Measurements from ENCODE around the gene KDM4C.
"Not testable (repeated sequence)": the region's sequence is repeated elsewhere in the genome, so short reads cannot be mapped to it uniquely, and the experiment has no call there.

Gene KDM4C

GRCh38 chr9:6764011-6764410 lies 6.2 kb downstream of the KDM4C start:
- DNase-seq (ENCODE audit: low read depth), result no peak

DNA sequence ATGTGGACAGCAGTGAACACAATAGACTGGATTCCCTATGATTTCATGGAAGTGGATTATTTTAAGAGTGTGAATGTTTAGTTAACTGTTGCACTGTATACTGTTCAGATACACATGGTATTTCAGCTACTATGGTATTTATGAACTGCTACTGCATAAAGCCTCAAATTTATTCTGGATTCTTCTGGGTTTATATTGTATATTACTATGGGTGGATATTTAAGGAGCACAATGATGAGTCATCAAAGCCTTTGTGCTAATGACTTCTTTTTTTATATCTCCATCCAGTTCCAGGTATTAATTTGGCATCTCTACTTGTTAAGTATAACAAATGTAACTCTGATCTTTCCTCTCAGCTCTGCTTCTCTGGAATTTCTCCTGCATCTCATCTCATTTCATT lies 6.8 kb downstream of the KDM4C start:
- no peak for DNase-seq (ENCODE audit: low read depth)

GRCh38 chr9:6764950-6765349 lies 7.2 kb downstream of the KDM4C start:
- no peak for DNase-seq (ENCODE audit: low read depth)

GRCh38 chr9:6765396-6765795 lies 7.6 kb downstream of the KDM4C start:
- no peak for DNase-seq (ENCODE audit: low read depth)

GRCh38 chr9:6766606-6767005 lies 8.8 kb downstream of the KDM4C start:
- no peak for DNase-seq (ENCODE audit: low read depth)

- DNase-seq (ENCODE audit: low read depth), result not testable (repeated sequence)
Measured at GRCh38 chr9:6768587-6768986, 10.8 kb downstream of the KDM4C start.

DNA sequence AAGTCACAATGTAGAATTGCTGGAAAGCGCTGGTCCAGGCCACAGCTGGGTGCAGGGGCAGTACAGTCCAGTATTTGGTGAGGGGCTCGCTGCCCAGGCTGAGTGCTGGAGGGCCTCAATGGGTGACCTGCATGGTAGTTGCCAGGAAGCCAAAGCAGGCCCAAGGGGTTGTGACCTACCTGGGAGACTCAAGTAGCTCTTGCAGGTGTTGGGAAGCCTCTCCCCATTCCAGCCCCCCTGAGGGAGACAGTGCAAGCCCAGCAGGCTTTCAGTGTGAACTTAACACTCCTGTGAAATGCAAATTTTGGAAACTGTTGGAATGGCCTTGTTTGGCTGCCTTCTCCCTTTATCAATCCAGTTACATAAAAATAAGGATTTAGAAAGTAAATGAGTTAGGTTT lies 13.9 kb downstream of the KDM4C start:
- DNase-seq (ENCODE audit: low read depth), result no peak

DNA sequence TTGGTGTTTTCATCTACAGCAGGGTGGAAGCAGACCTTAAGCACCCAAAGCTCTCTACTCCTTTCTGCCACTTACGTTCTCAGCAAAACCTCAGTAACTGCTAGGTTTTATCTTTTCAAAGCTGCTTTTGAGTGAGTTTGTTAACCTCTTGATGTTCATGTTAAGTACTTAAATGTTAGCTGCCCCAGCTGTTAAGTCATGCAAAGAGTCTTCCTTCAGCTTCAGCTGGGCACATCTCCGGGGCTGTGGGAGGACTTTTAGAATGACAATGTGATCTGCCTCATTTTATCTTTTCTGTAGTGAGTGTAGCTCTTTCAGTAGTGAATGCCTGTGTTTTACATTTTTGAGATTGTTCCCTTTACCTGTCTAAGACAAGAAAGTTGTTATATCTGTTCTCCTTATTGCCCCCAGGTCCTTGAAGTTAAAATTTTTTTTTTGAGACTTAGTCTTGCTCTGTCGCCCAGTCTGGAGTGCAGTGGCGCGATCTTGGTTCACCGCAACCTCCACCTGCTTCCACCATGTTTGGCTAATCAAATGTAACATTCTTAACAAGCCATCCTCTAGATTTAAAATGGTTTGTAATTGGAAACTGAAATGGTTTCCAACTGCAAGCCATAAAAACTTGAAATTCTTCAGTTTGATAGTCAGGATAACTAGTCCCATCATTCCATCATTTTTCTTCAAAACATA lies 19.6 kb downstream of the KDM4C start:
- DNase-seq (ENCODE audit: low read depth), result no peak

DNA sequence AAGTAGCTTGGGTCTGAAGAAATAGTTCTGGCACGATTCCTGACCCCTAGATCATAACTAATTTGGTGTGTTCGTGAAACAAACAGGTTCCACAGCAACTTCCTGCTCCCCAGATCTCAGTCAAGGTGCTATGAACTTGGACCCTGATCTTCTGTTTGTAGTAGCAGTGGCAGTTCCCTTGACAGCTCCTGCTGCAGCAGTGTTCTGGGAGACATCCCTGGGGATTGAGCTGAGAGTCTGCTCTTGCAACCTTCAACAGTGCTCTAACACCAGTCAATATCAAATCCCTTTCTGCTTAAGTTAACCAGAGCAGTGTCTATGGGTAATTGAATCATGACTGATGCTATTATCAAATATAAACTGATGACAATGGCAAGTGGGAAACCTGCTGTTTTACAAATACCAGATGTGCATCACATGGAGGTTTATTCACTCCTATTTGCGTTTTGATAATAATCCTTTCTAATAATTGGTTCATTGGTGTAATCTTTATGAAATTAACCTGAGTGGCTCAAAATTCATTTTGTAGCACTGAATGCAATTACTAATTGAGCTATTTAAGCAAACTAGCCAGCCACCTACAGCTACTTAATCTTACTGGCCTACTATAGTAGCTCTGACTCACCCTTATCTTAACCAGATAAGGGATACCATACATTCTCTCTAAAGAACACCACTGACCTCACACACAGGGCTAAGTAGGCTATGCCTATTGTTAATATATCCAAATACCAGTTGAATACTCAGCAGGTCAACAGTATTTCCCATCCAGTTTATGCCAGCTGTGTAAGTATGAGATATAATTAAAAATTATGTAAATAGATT lies 21.9 kb downstream of the KDM4C start:
- no peak for DNase-seq (ENCODE audit: low read depth)

- DNase-seq (ENCODE audit: low read depth), result no peak
Measured at GRCh38 chr9:6780690-6781089, 22.9 kb downstream of the KDM4C start.

DNA sequence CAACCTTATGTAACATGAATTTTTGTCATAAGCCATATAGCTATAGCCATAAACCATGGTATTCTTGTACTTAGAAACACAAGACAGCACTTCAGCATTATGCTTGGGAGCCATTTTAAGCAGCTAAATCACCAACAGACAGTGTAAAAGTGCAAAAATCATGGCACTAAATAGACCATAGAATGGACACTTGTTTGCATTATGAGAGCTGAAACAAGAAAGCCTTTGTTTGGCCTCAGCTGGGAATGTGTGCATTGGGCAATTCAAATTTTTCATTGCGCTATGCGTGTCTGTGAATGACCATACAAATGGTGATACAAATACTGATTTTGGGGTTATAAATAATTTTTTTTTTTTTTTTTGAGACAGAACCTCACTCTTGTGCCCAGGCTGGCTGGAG lies 23.7 kb downstream of the KDM4C start:
- DNase-seq (ENCODE audit: low read depth), result no peak

- no peak for DNase-seq (ENCODE audit: low read depth)
Measured at GRCh38 chr9:6782345-6782744, 24.6 kb downstream of the KDM4C start.

DNA sequence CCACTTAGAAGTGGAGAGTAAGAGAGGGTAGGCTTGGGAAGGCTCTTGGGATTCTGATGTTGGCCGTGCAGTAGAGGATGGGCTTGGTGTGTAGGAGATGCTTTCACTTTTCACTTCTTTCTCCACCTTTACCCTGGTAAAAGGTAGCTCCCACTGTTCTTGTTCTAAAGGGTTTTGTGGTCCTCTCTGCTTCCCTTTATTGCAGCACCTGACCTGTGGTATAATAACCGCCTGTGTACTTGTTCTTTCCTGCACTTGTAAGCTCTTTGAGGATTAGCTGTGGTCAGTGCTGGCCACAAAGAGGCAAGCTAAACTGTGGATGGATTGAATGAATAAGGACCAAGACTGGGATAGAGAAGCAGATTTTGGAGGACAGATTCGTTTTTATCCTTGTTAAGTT lies 25.2 kb downstream of the KDM4C start:
- DNase-seq (ENCODE audit: low read depth), result no peak

- DNase-seq (ENCODE audit: low read depth), result no peak
Measured at GRCh38 chr9:6783753-6784152, 26.0 kb downstream of the KDM4C start.

GRCh38 chr9:6785682-6786081 lies 27.9 kb downstream of the KDM4C start:
- no peak for DNase-seq (ENCODE audit: low read depth)

DNA sequence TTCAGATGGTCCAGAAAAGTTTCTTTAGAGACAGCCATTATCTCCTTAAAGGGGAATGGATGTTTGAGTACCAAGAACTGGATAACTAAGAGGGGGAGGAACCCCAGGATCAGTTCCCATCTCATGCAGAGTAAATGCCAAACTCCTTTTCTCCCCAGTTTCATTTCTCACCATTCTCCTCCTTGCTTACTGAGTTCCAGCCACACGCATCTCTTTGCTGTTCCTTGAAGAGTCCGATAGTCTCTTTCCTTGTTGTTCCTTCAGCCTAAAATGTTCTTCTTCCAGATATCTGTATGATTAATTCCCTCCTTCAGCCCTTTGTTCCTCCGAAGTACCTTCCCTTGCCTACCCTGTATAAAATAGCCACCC lies 30.0 kb downstream of the KDM4C start:
- no peak for DNase-seq (ENCODE audit: low read depth)

GRCh38 chr9:6788162-6789016 lies 30.6 kb downstream of the KDM4C start:
- no peak for DNase-seq (ENCODE audit: low read depth)

- DNase-seq (ENCODE audit: low read depth), result not testable (repeated sequence)
Measured at GRCh38 chr9:6789017-6789338, 31.2 kb downstream of the KDM4C start.

GRCh38 chr9:6790866-6791265 lies 33.1 kb downstream of the KDM4C start:
- DNase-seq (ENCODE audit: low read depth), result no peak

- no peak for DNase-seq (ENCODE audit: low read depth)
Measured at GRCh38 chr9:6793203-6793602, 35.4 kb downstream of the KDM4C start.

- DNase-seq (ENCODE audit: low read depth), result no peak
Measured at GRCh38 chr9:6794936-6795335, 37.2 kb downstream of the KDM4C start.

DNA sequence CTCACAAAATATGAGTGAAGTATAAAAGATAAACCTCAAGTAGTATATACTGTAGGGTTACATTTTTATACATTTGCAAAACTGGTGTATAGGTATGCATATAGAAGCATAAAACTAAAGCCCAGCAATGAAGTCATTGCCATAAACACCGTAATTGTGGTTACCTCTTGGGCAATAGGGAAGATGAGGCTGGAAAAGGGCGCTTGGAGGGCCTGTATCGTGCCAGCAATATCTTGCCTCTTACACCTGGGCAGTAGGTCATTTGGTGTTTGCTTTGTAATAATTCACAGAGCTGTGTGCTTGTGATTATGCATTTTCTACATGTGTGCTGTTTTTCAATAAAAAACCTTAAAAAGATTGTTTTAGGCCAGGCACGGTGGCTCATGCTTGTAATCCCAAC lies 45.2 kb downstream of the KDM4C start:
- no peak for DNase-seq (ENCODE audit: low read depth)

DNA sequence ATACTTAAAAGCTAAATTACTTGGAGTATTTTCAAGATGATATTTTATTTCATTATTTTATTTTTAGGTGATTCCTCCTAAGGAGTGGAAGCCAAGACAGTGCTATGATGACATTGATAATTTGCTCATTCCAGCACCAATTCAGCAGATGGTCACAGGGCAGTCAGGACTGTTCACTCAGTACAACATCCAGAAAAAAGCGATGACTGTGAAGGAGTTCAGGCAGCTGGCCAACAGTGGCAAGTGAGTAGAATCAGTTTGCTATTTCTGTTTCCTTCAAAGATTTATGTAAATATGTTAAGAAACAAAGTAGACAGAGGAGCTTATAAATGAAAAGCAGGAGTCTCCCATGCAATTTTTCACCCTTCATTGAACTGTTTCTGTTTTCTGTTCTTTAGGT lies 47.8 kb downstream of the KDM4C start:
- DNase-seq (ENCODE audit: low read depth), result no peak

Measured in CMK (cell line).